GM12878 (cell line): ENCODE results near the gene CTSA.

Source experiments
- ASH2L ChIP-seq: fragments of 300-600, 200-600 bp; sonication (generic); IDR thresholded peaks from 2 replicates; pipeline ENCODE4 v1.6.1; 2017; ENCODE audit warnings: low read depth, mild to moderate bottlenecking, borderline replicate concordance
- CHD2 ChIP-seq: IDR thresholded peaks from 2 replicates; pipeline ENCODE4 v1.6.1; 2011; ENCODE audit warnings: low read depth, low read length, improper control_type of control experiment, borderline replicate concordance
- CTCF ChIP-seq, 3 experiments: IDR thresholded peaks in 2 of 3; conservative IDR thresholded peaks in 1 of 3; 2 replicates each; pipeline ENCODE4 v1.5.1; 2011; ENCODE audit warnings: low read depth in 3 of 3, low read length in 3 of 3, mild to moderate bottlenecking in 3 of 3, control low read depth in 2 of 3, moderate library complexity in 2 of 3, inconsistent platforms in 1 of 3, mixed read lengths in 1 of 3; ENCODE audit not compliant: control insufficient read depth in 2 of 3, insufficient read depth in 1 of 3; ENCODE audit errors: extremely low read depth in 1 of 3
- EGR1 ChIP-seq, 2 experiments: IDR thresholded peaks; 1 replicate in 1 of 2; 2 replicates in 1 of 2; pipeline ENCODE4 v1.6.1; 2011 to 2012; ENCODE audit warnings: low read depth in 2 of 2, low read length in 2 of 2, borderline replicate concordance in 1 of 2, mild to moderate bottlenecking in 1 of 2, moderate library complexity in 1 of 2
- FOXK2 ChIP-seq: fragments of 450-650 bp; IDR thresholded peaks from 2 replicates; pipeline ENCODE4 v1.6.1; 2017; ENCODE audit warnings: mild to moderate bottlenecking, moderate library complexity
- JUND ChIP-seq: IDR thresholded peaks from 2 replicates; pipeline ENCODE4 v1.6.1; 2012; ENCODE audit warnings: low read depth, mild to moderate bottlenecking, low read length, improper control_type of control experiment, moderate library complexity
- MXI1 ChIP-seq: fragments of 150-350 bp; IDR thresholded peaks from 2 replicates; pipeline ENCODE4 v1.6.1; 2011; ENCODE audit warnings: low read depth, mild to moderate bottlenecking, inconsistent platforms, low read length, improper control_type of control experiment
- POLR2A ChIP-seq: IDR thresholded peaks from 2 replicates; pipeline ENCODE4 v1.6.1; 2011; ENCODE audit warnings: low read depth, mild to moderate bottlenecking, low read length
- POLR2AphosphoS5 ChIP-seq: IDR thresholded peaks from 2 replicates; pipeline ENCODE4 v1.6.1; 2011; ENCODE audit warnings: mild to moderate bottlenecking, low read length, inconsistent platforms
- SMC3 ChIP-seq: IDR thresholded peaks from 2 replicates; pipeline ENCODE4 v1.6.1; 2011; ENCODE audit warnings: low read length, improper control_type of control experiment, borderline replicate concordance
- TCF7 ChIP-seq: IDR thresholded peaks from 2 replicates; pipeline ENCODE4 v1.6.1; 2014; ENCODE audit warnings: antibody characterized with exemption, borderline replicate concordance
- ZBTB11 ChIP-seq: fragments of 450-650 bp; formaldehyde crosslinking; IDR thresholded peaks from 2 replicates; pipeline ENCODE4 v1.5.0; 2022; ENCODE audit warnings: mild to moderate bottlenecking, missing genetic modification characterization
- TF ChIP-seq, protein P1 (sequence below): IDR thresholded peaks from 2 replicates; pipeline ENCODE4 v1.6.1; 2011; ENCODE audit warnings: low read depth, low read length, improper control_type of control experiment, borderline replicate concordance
- TF ChIP-seq, protein P2 (sequence below): fragments of 450-650 bp; IDR thresholded peaks from 2 replicates; pipeline ENCODE4 v1.6.1; 2016; ENCODE audit warnings: mild to moderate bottlenecking

DNA sequence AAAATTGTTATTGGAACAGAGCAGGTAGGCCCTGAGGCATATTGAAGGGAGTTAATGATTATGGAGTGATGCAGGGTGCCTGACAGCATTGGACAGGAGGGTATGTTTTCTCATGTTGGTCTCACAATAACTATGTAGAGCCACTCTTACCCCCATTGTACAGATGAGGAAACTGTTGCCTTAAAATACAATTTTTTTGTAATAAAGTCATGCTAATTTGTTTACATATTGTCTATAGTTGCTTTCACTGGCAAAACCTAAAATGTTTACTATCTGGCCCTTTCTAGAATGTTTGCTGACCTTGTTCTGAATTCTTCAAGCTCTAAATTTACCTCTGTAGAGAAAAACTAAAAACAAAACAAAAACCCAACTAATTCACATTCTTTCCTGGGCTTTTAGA, 39.6 kb upstream of the CTSA start:
- TF ChIP-seq ZBTB11 (CRISPR knock-in tag) (no peak), POLR2AphosphoS5 (no peak), CHD2 (no peak), POLR2A (no peak), CTCF (IDR thresholded peaks at IDR 0.05 in 2 of 3, conservative IDR thresholded peaks at IDR 0.05 in 1 of 3; ENCODE audit: control insufficient read depth in 2 of 3, extremely low read depth in 1 of 3, insufficient read depth in 1 of 3, low read depth in 3 of 3, low read length in 3 of 3) (no peak), TCF7 (no peak), JUND (no peak), SMC3 (no peak), FOXK2 (no peak), EGR1 (IDR thresholded peaks at IDR 0.05; ENCODE audit: borderline replicate concordance in 1 of 2, low read depth in 2 of 2, low read length in 2 of 2) (no peak), MXI1 (no peak), ASH2L (no peak)
- TF ChIP-seq, protein P1, sequence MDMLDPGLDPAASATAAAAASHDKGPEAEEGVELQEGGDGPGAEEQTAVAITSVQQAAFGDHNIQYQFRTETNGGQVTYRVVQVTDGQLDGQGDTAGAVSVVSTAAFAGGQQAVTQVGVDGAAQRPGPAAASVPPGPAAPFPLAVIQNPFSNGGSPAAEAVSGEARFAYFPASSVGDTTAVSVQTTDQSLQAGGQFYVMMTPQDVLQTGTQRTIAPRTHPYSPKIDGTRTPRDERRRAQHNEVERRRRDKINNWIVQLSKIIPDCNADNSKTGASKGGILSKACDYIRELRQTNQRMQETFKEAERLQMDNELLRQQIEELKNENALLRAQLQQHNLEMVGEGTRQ, result no peak
- TF ChIP-seq, protein P2, sequence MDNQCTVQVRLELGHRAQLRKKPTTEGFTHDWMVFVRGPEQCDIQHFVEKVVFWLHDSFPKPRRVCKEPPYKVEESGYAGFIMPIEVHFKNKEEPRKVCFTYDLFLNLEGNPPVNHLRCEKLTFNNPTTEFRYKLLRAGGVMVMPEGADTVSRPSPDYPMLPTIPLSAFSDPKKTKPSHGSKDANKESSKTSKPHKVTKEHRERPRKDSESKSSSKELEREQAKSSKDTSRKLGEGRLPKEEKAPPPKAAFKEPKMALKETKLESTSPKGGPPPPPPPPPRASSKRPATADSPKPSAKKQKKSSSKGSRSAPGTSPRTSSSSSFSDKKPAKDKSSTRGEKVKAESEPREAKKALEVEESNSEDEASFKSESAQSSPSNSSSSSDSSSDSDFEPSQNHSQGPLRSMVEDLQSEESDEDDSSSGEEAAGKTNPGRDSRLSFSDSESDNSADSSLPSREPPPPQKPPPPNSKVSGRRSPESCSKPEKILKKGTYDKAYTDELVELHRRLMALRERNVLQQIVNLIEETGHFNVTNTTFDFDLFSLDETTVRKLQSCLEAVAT, result no peak
